ENCODE results near the gene ARRDC1.
A peak's percentile ranks its signal among the peaks of the same experiment; 100 is the strongest.

The ARRDC1 gene

DNA sequence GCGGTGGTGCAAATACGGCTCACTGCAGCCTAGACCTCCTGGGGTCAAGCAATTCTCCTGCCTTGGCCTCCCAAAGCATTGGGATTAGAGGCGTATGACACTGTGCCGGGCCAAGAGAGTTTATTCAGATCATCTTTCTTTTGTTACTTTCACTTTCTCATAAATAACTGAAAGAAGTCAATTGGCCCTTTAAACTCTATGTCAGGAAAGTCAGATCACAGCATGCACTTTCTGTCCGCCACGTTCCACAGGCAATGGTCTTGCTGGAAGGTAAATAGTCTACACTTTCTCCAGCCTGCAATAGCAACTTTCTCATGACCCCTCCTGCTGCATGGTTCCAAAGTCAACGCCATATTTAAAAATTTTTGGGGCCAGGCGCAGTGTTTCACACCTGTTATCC lies 6.5 kb upstream of the ARRDC1 start:
- no peak for DNase-seq
- H3K9me3 Mint-ChIP-seq: no peaks in the 10 kb centered on the region
- H3K27me3 Mint-ChIP-seq (ENCODE audit: low read depth, poor library complexity): peaks cover 30% of the 10 kb centered on the region
- no peak for TF ChIP-seq CTCF (IDR thresholded peaks at IDR 0.05)
- no peak overlapping the region for H3K4me3 Mint-ChIP-seq
- peaks cover 14% of the 10 kb centered on the region for H3K4me1 Mint-ChIP-seq
- peaks cover 6% of the 10 kb centered on the region for H3K36me3 Mint-ChIP-seq (ENCODE audit: low read depth)
- H3K27ac Mint-ChIP-seq: no peak overlapping the region

DNA sequence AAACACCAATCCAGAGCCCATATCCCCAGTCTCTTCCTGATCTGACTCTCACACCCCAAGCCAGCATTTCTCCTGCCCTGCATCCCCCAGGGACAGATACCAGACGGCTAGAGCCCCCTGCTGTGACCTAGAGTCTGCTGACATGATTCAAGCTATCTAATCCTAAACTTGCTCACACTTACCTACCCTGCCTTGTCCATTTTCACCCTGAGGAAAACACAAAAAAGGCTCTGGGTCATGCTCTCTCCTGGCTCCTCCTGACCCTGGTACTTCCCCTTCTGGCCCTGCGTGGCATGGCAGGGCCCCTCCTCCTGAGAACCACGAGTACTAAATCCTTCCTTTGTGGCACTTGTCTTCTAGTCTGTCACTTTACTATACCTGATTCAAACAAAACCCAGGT lies 2.8 kb upstream of the ARRDC1 start:
- Mint-ChIP-seq H3K36me3 (ENCODE audit: low read depth) (no peaks in the 10 kb centered on the region), H3K4me3 (peak overlapping the region; percentile 49), H3K27ac (no peak overlapping the region), H3K4me1 (peaks cover 24% of the 10 kb centered on the region), H3K9me3 (no peaks in the 10 kb centered on the region), H3K27me3 (ENCODE audit: low read depth, poor library complexity) (peaks cover 48% of the 10 kb centered on the region)
- no peak for DNase-seq
- no peak for TF ChIP-seq CTCF (IDR thresholded peaks at IDR 0.05)

- H3K9me3 Mint-ChIP-seq: no peaks in the 10 kb centered on the region
- DNase-seq: no peak
- H3K27me3 Mint-ChIP-seq (ENCODE audit: low read depth, poor library complexity): peaks cover 42% of the 10 kb centered on the region
- H3K4me3 Mint-ChIP-seq: peak overlapping the region; percentile 45
- H3K27ac Mint-ChIP-seq: no peak overlapping the region
- no peaks in the 10 kb centered on the region for H3K36me3 Mint-ChIP-seq (ENCODE audit: low read depth)
- TF ChIP-seq CTCF (IDR thresholded peaks at IDR 0.05): no peak
- H3K4me1 Mint-ChIP-seq: peaks cover 36% of the 10 kb centered on the region
Observed at GRCh38 chr9:137603879-137604278, 1.6 kb upstream of the ARRDC1 start.

DNA sequence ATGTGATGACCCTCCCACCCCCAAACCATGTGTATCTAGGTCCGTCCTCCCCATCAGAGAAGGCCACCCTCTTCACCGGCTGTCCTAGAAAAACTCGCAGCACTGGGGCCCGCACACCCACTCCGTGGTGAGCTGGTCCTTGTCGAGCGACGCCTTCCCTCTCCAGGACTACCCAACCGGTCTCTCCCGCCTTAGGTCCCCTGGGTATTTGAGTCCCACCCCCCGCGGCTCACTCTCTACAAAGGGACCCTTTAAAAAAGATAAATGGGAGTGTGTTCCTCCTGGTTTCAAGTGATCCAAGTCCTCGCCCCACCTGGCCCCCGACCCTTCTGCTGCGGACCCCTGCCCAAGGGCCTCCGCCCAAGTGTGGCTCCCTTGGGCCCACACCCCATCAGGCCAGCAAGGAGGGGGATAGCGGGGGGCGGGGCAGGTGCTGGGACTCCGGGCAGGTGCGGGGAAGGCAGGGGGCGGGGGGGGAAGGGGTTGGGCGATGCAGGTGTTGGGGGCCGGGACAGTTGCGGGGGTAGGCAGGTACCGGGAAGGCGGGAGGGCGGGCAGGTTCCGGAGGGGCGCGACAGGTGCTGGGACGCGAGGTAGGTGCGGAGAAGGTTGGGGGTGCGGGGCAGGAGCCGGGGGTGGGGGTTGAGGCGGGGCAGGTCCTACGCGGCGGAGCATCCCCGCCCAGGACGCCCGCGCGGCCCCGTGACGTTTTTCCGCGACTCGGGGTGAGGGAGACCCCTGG lies 970 bp upstream of the ARRDC1 start:
- DNase-seq: no peak
- H3K4me1 Mint-ChIP-seq: peaks cover 42% of the 10 kb centered on the region
- peak overlapping the region; percentile 48 for H3K4me3 Mint-ChIP-seq
- H3K27ac Mint-ChIP-seq: no peak overlapping the region
- H3K36me3 Mint-ChIP-seq (ENCODE audit: low read depth): no peaks in the 10 kb centered on the region
- no peaks in the 10 kb centered on the region for H3K9me3 Mint-ChIP-seq
- no peak for TF ChIP-seq CTCF (IDR thresholded peaks at IDR 0.05)
- H3K27me3 Mint-ChIP-seq (ENCODE audit: low read depth, poor library complexity): peaks cover 46% of the 10 kb centered on the region

GRCh38 chr9:137606005-137606621 lies 627 bp downstream of the ARRDC1 start:
- peak; percentile 57 for DNase-seq
- Mint-ChIP-seq H3K27me3 (ENCODE audit: low read depth, poor library complexity) (peaks cover 46% of the 10 kb centered on the region), H3K4me1 (peaks cover 44% of the 10 kb centered on the region), H3K27ac (no peak overlapping the region), H3K4me3 (peak overlapping the region; percentile 78), H3K36me3 (ENCODE audit: low read depth) (no peaks in the 10 kb centered on the region), H3K9me3 (no peaks in the 10 kb centered on the region)
- TF ChIP-seq CTCF (IDR thresholded peaks at IDR 0.05): no peak

DNA sequence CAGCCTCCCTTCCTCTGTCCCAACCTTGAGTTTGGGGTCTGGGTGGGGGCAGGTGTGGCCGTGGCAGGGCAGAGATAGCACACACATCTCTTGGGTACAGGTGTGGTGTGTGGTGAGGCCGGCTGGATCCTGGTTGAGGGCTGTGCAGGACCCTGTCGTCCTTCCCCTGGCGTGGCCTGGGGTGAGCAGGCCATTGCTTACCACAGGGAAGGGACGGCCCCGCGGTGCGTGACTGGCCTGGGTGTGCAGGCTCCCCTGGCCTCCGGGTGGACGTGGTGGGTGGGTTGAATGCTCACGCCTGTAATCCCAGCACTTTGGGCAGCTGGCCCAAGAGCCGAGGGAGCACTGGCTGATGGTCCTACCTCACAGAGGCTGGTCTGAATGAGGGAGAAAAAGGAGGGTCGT lies 1.2 kb downstream of the ARRDC1 start:
- peak; percentile 28 for DNase-seq
- Mint-ChIP-seq H3K9me3 (no peaks in the 10 kb centered on the region), H3K4me3 (peak overlapping the region; percentile 78), H3K4me1 (peaks cover 44% of the 10 kb centered on the region), H3K27ac (no peak overlapping the region), H3K27me3 (ENCODE audit: low read depth, poor library complexity) (peaks cover 43% of the 10 kb centered on the region), H3K36me3 (ENCODE audit: low read depth) (no peaks in the 10 kb centered on the region)
- no peak for TF ChIP-seq CTCF (IDR thresholded peaks at IDR 0.05)

Measured in nephron progenitor cell (in vitro differentiated cells).